Caco-2 (cell line): Measurements from ENCODE around the gene DSP. TPM values are rescaled to one million over a fixed set of nuclear protein-coding genes. Genes with fewer than 3 reads are reported as not detected.
A peak's percentile ranks its signal among the peaks of the same experiment; 100 is the strongest.

Source experiments
- BruUV-seq: library from RNA; stranded (reverse); fragments of 400-500 nt; replicated peaks from 2 replicates; lab custom pipeline; 2021; lab: Mats Ljungman, UMichigan
- CTCF ChIA-PET: fragments of 300-600 bp; sonication (Branson Sonifier 250); formaldehyde crosslinking; loops from one replicate; lab custom pipeline; 2022; ENCODE audit warnings: antibody characterized with exemption; lab: Charles Lee
- POLR2A ChIA-PET: fragments of 300-600 bp; sonication (Branson Sonifier 250); formaldehyde crosslinking; loops from one replicate; lab custom pipeline; 2022; ENCODE audit warnings: antibody characterized with exemption; lab: Charles Lee
- DNase-seq, 2 experiments: peaks; one replicate each; pipeline versions ENCODE4 v3.0.0 to v3.0.0-alpha.2; 2020 to 2022
- H3K27me3 ChIP-seq: replicated peaks from 2 replicates; pipeline ENCODE4 v1.6.0; 2011; ENCODE audit warnings: low read length; ENCODE audit not compliant: control insufficient read depth, insufficient read depth
- H3K36me3 ChIP-seq: 2 replicates; pipeline ENCODE4 v1.5.1; 2011; ENCODE audit warnings: low read length; ENCODE audit not compliant: control insufficient read depth, insufficient read depth
- H3K4me1 ChIP-seq: fragments of 250-450 bp; sonication (Bioruptor Pico); 2 replicates; pipeline ENCODE4 v1.5.1; 2020; ENCODE audit warnings: mild to moderate bottlenecking
- H3K4me3 ChIP-seq: 2 replicates; pipeline ENCODE4 v1.5.1; 2011; ENCODE audit warnings: low read depth, mild to moderate bottlenecking, control low read depth, low read length
- H3K9me3 ChIP-seq: fragments of 250-450 bp; sonication (Bioruptor Pico); 2 replicates; pipeline ENCODE4 v1.5.1; 2020; ENCODE audit warnings: mild to moderate bottlenecking, moderate library complexity
- H3K27ac Mint-ChIP-seq: one replicate; pipeline ENCODE4 v1.8.0; 2022; ENCODE audit warnings: mixed read lengths; ENCODE audit not compliant: unreplicated experiment
- H3K27me3 Mint-ChIP-seq: one replicate; pipeline ENCODE4 v1.8.0; 2022; ENCODE audit warnings: mixed read lengths; ENCODE audit not compliant: insufficient read depth, unreplicated experiment
- H3K36me3 Mint-ChIP-seq: one replicate; pipeline ENCODE4 v1.8.0; 2022; ENCODE audit warnings: mild to moderate bottlenecking, mixed read lengths; ENCODE audit not compliant: insufficient read depth, unreplicated experiment
- H3K4me1 Mint-ChIP-seq: one replicate; pipeline ENCODE4 v1.8.0; 2022; ENCODE audit warnings: low read depth, mixed read lengths; ENCODE audit not compliant: unreplicated experiment
- H3K4me3 Mint-ChIP-seq: one replicate; pipeline ENCODE4 v1.8.0; 2022; ENCODE audit warnings: mild to moderate bottlenecking, moderate library complexity, mixed read lengths; ENCODE audit not compliant: unreplicated experiment
- H3K9me3 Mint-ChIP-seq: one replicate; pipeline ENCODE4 v1.8.0; 2022; ENCODE audit warnings: mixed read lengths; ENCODE audit not compliant: unreplicated experiment
- CTCF ChIP-seq, 2 experiments: fragments of 200-600 bp in 1 of 2; IDR thresholded peaks; 1 replicate in 1 of 2; 2 replicates in 1 of 2; pipeline versions ENCODE4 v1.5.1 to v1.8.0; 2011 to 2022; ENCODE audit warnings: antibody characterized with exemption in 1 of 2, control low read depth in 1 of 2, inconsistent platforms in 1 of 2, low read depth in 1 of 2, low read length in 1 of 2, mild to moderate bottlenecking in 1 of 2, moderate library complexity in 1 of 2; ENCODE audit not compliant: insufficient read depth in 1 of 2, severe bottlenecking in 1 of 2, unreplicated experiment in 1 of 2
- intact Hi-C: fragments of 100-400 bp; cut with micrococcal nuclease; formaldehyde crosslinking; loops from one replicate; pipeline ENCODE4 v1.10.0; 2022; ENCODE audit not compliant: unreplicated experiment
- total RNA-seq: library from RNA; stranded (reverse); gene quantifications from 2 replicates; pipeline ENCODE4 v1.2.3, GENCODE V29; 2022

The DSP gene
- total RNA-seq, 1 experiment from 2014 or later: 191 TPM

- DNase-seq: no peak
- no peak overlapping the region for H3K4me3 ChIP-seq
- ChIA-PET CTCF (interaction anchor here (0.5 to 0.7 kb wide), 2 partner anchors 8 to 179 kb away, joined by 3 to 4 read pairs; no protein-coding TSS in a partner anchor), POLR2A (no interaction called here)
- Mint-ChIP-seq H3K4me3 (no peak overlapping the region), H3K27ac (no peak overlapping the region), H3K4me1 (no peaks in the 10 kb centered on the region), H3K36me3 (peaks cover 66% of the 10 kb centered on the region), H3K27me3 (no peaks in the 10 kb centered on the region), H3K9me3 (no peaks in the 10 kb centered on the region)
- BruUV-seq: no TSS peak
- TF ChIP-seq CTCF (IDR thresholded peaks at IDR 0.05; ENCODE audit: insufficient read depth in 1 of 2, low read depth in 1 of 2, low read length in 1 of 2, severe bottlenecking in 1 of 2, unreplicated experiment in 1 of 2): no peak
- H3K36me3 ChIP-seq: no peaks in the 10 kb centered on the region
- no peaks in the 10 kb centered on the region for H3K27me3 ChIP-seq
- intact Hi-C loops: no loop called here
- H3K9me3 ChIP-seq: no peaks in the 10 kb centered on the region
- H3K4me1 ChIP-seq: no peaks in the 10 kb centered on the region
Observed at GRCh38 chr6:7604003-7604402, 62.5 kb downstream of the DSP start.

GRCh38 chr6:7604506-7604905, 63.0 kb downstream of the DSP start:
- no peak for DNase-seq
- Histone ChIP-seq H3K36me3 (no peaks in the 10 kb centered on the region), H3K4me3 (no peak overlapping the region), H3K4me1 (no peaks in the 10 kb centered on the region), H3K9me3 (no peaks in the 10 kb centered on the region), H3K27me3 (no peaks in the 10 kb centered on the region)
- no peaks in the 10 kb centered on the region for H3K4me1 Mint-ChIP-seq
- peaks cover 65% of the 10 kb centered on the region for H3K36me3 Mint-ChIP-seq
- ChIA-PET POLR2A (no interaction called here), CTCF (interaction anchor here (0.5 to 0.7 kb wide), 2 partner anchors 7 to 179 kb away, joined by 3 to 4 read pairs; no protein-coding TSS in a partner anchor)
- H3K27ac Mint-ChIP-seq: no peak overlapping the region
- H3K9me3 Mint-ChIP-seq: no peaks in the 10 kb centered on the region
- BruUV-seq: no TSS peak
- intact Hi-C loops: no loop called here
- TF ChIP-seq CTCF (IDR thresholded peaks at IDR 0.05; ENCODE audit: insufficient read depth in 1 of 2, low read depth in 1 of 2, low read length in 1 of 2, severe bottlenecking in 1 of 2, unreplicated experiment in 1 of 2): no peak
- no peak overlapping the region for H3K4me3 Mint-ChIP-seq
- no peaks in the 10 kb centered on the region for H3K27me3 Mint-ChIP-seq

GRCh38 chr6:7615611-7616383, 74.3 kb downstream of the DSP start:
- ChIA-PET POLR2A (no interaction called here), CTCF (interaction anchor here (0.7 to 2.3 kb wide), 4 partner anchors 291 to 858 kb away, joined by 3 to 10 read pairs (median 4); no protein-coding TSS in a partner anchor)
- peak overlapping the region; percentile 10 for H3K27ac Mint-ChIP-seq

More at GRCh38 chr6:7615611-7616383, 74.3 kb downstream of the DSP start:
- Mint-ChIP-seq H3K4me3 (peak overlapping the region; percentile 40), H3K27me3 (no peaks in the 10 kb centered on the region), H3K36me3 (peaks cover 30% of the 10 kb centered on the region), H3K4me1 (peaks cover 13% of the 10 kb centered on the region), H3K9me3 (no peaks in the 10 kb centered on the region)
- BruUV-seq: no TSS peak
- TF ChIP-seq CTCF (IDR thresholded peaks at IDR 0.05; ENCODE audit: insufficient read depth in 1 of 2, low read depth in 1 of 2, low read length in 1 of 2, severe bottlenecking in 1 of 2, unreplicated experiment in 1 of 2): peak; percentile 73 to 76
- Histone ChIP-seq H3K27me3 (no peaks in the 10 kb centered on the region), H3K36me3 (no peaks in the 10 kb centered on the region), H3K4me1 (peaks cover 6% of the 10 kb centered on the region; the same call in 1 of the 2 replicates), H3K4me3 (no peak overlapping the region), H3K9me3 (no peaks in the 10 kb centered on the region)
- intact Hi-C loops: loop anchor here (1.0 kb wide), 3 partner anchors 190 to 339 kb away; no protein-coding TSS in a partner anchor
- DNase-seq: peak in 1 of 2 experiments; percentile 69
